Neural progenitor cell (in vitro differentiated cells): Measurements from ENCODE around the gene BEAN1. TPM values are rescaled to one million over a fixed set of nuclear protein-coding genes. Genes with fewer than 3 reads are reported as not detected.

Experiments used
- DNase-seq: peaks from one replicate; pipeline ENCODE4 v3.0.0-alpha.2; 2016; ENCODE audit warnings: low spot score
- H2AFZ ChIP-seq: fragments of 200-600 bp; sonication (generic); replicated peaks from 2 replicates; pipeline ENCODE4 v1.6.1; 2016; ENCODE audit warnings: antibody characterized with exemption
- H3F3A ChIP-seq: fragments of 200-600 bp; sonication (generic); 2 replicates; pipeline ENCODE4 v1.6.1; 2016; ENCODE audit warnings: antibody characterized with exemption, low read depth
- H3K27ac ChIP-seq: fragments of 200-600 bp; sonication (generic); 2 replicates; pipeline ENCODE4 v1.5.1; 2016; ENCODE audit warnings: mild to moderate bottlenecking
- H3K27me3 ChIP-seq: fragments of 200-600 bp; sonication (generic); 2 replicates; pipeline ENCODE4 v1.6.1; 2016; ENCODE audit warnings: mild to moderate bottlenecking, moderate library complexity
- H3K36me3 ChIP-seq: fragments of 200-600 bp; sonication (generic); 2 replicates; pipeline ENCODE4 v1.5.1; 2016
- H3K4me1 ChIP-seq: fragments of 200-600 bp; sonication (generic); 2 replicates; pipeline ENCODE4 v1.6.1; 2016; ENCODE audit warnings: mixed run types
- H3K4me2 ChIP-seq: fragments of 200-600 bp; sonication (generic); 2 replicates; pipeline ENCODE4 v1.6.1; 2016
- H3K4me3 ChIP-seq: fragments of 200-600 bp; sonication (generic); 2 replicates; pipeline ENCODE4 v1.5.1; 2016
- H3K79me2 ChIP-seq: fragments of 200-600 bp; sonication (generic); 2 replicates; pipeline ENCODE4 v1.6.1; 2016; ENCODE audit warnings: low read depth
- H3K9ac ChIP-seq: fragments of 200-600 bp; sonication (generic); 2 replicates; pipeline ENCODE4 v1.6.1; 2016
- H3K9me3 ChIP-seq: fragments of 200-600 bp; sonication (generic); 2 replicates; pipeline ENCODE4 v1.5.1; 2016; ENCODE audit warnings: low read depth
- H4K20me1 ChIP-seq: fragments of 200-600 bp; sonication (generic); 2 replicates; pipeline ENCODE4 v1.6.1; 2016; ENCODE audit warnings: low read depth
- H3K27ac Mint-ChIP-seq: 3 replicates; pipeline ENCODE4 v1.8.0; 2021; ENCODE audit warnings: mixed read lengths
- H3K27me3 Mint-ChIP-seq: 2 replicates; pipeline ENCODE4 v1.8.0; 2022; ENCODE audit warnings: low read depth, mild to moderate bottlenecking, inconsistent platforms, moderate library complexity, mixed read lengths; ENCODE audit not compliant: insufficient read depth
- H3K36me3 Mint-ChIP-seq: 3 replicates; pipeline ENCODE4 v1.8.0; 2021; ENCODE audit warnings: mixed read lengths
- H3K4me1 Mint-ChIP-seq: 3 replicates; pipeline ENCODE4 v1.8.0; 2021; ENCODE audit warnings: mixed read lengths
- H3K4me3 Mint-ChIP-seq: 3 replicates; pipeline ENCODE4 v1.8.0; 2021; ENCODE audit warnings: mild to moderate bottlenecking, moderate library complexity, mixed read lengths
- H3K9me3 Mint-ChIP-seq: 3 replicates; pipeline ENCODE4 v1.8.0; 2020; ENCODE audit warnings: mixed read lengths
- CTCF ChIP-seq: fragments of 200-600 bp; sonication (generic); IDR thresholded peaks from 2 replicates; pipeline ENCODE4 v1.5.1; 2017; ENCODE audit warnings: antibody characterized with exemption, mild to moderate bottlenecking
- EZH2 ChIP-seq: fragments of 200-600 bp; sonication (generic); IDR thresholded peaks from 2 replicates; pipeline ENCODE4 v1.6.1; 2017; ENCODE audit warnings: antibody characterized with exemption, mild to moderate bottlenecking, moderate library complexity
- EZH2phosphoT487 ChIP-seq: fragments of 200-600 bp; sonication (generic); IDR thresholded peaks from 2 replicates; pipeline ENCODE4 v1.6.1; 2017; ENCODE audit warnings: antibody characterized with exemption
- total RNA-seq: library from RNA; depleted of rRNA; stranded (reverse); fragments of >200 nt; gene quantifications from 2 replicates; pipeline ENCODE4 v1.2.3, GENCODE V29; 2015; ENCODE audit warnings: low replicate concordance

Gene BEAN1
- total RNA-seq, 1 donor from 2014 or later, result 0.32 TPM

GRCh38 chr16:66484453-66485213 is 57.5 kb downstream of the BEAN1 start:
- H3F3A ChIP-seq, result no peaks in the 10 kb centered on the region
- Mint-ChIP-seq H3K4me1 (peaks cover 28% of the 10 kb centered on the region), H3K27me3 (peaks cover 18% of the 10 kb centered on the region), H3K36me3 (peaks cover 1% of the 10 kb centered on the region), H3K4me3 (no peak overlapping the region), H3K27ac (peak overlapping the region; percentile 55), H3K9me3 (peaks cover 6% of the 10 kb centered on the region)
- TF ChIP-seq EZH2 (no peak), EZH2phosphoT487 (no peak), CTCF (no peak)
- H3K27me3 ChIP-seq, result no peaks in the 10 kb centered on the region
- no peak overlapping the region for H3K4me2 ChIP-seq
- no peaks in the 10 kb centered on the region for H4K20me1 ChIP-seq
- no peak overlapping the region for H3K9ac ChIP-seq
- no peaks in the 10 kb centered on the region for H3K9me3 ChIP-seq
- H3K27ac ChIP-seq, result no peak overlapping the region
- no peak for DNase-seq
- no peaks in the 10 kb centered on the region for H3K36me3 ChIP-seq
- no peaks in the 10 kb centered on the region for H3K79me2 ChIP-seq
- no peak overlapping the region for H2AFZ ChIP-seq
- H3K4me1 ChIP-seq, result no peaks in the 10 kb centered on the region
- H3K4me3 ChIP-seq, result no peak overlapping the region

GRCh38 chr16:66485376-66485775 is 58.3 kb downstream of the BEAN1 start:
- no peaks in the 10 kb centered on the region for H3K79me2 ChIP-seq
- no peak overlapping the region for H3K4me2 ChIP-seq
- H3K36me3 ChIP-seq, result no peaks in the 10 kb centered on the region
- no peak overlapping the region for H3K27ac ChIP-seq
- DNase-seq, result no peak
- H3K9me3 Mint-ChIP-seq, result peaks cover 8% of the 10 kb centered on the region
- H3K4me3 ChIP-seq, result no peak overlapping the region
- H3K36me3 Mint-ChIP-seq, result peaks cover 1% of the 10 kb centered on the region
- H2AFZ ChIP-seq, result no peak overlapping the region
- H3K27me3 Mint-ChIP-seq, result peaks cover 18% of the 10 kb centered on the region
- no peaks in the 10 kb centered on the region for H3F3A ChIP-seq
- no peaks in the 10 kb centered on the region for H3K27me3 ChIP-seq
- H3K4me3 Mint-ChIP-seq, result no peak overlapping the region
- TF ChIP-seq CTCF (no peak), EZH2 (no peak), EZH2phosphoT487 (no peak)
- peaks cover 28% of the 10 kb centered on the region for H3K4me1 Mint-ChIP-seq
- no peak overlapping the region for H3K9ac ChIP-seq
- peak overlapping the region; percentile 29 for H3K27ac Mint-ChIP-seq
- no peaks in the 10 kb centered on the region for H3K4me1 ChIP-seq
- no peaks in the 10 kb centered on the region for H3K9me3 ChIP-seq
- H4K20me1 ChIP-seq, result no peaks in the 10 kb centered on the region

GRCh38 chr16:66486199-66486772 is 59.2 kb downstream of the BEAN1 start:
- Histone ChIP-seq H3K27ac (no peak overlapping the region), H3K9me3 (no peaks in the 10 kb centered on the region)

More at GRCh38 chr16:66486199-66486772, 59.2 kb downstream of the BEAN1 start:
- Histone ChIP-seq H4K20me1 (no peaks in the 10 kb centered on the region), H3K9ac (no peak overlapping the region), H3F3A (no peaks in the 10 kb centered on the region), H3K79me2 (no peaks in the 10 kb centered on the region), H3K4me1 (no peaks in the 10 kb centered on the region), H2AFZ (no peak overlapping the region), H3K4me3 (no peak overlapping the region), H3K36me3 (no peaks in the 10 kb centered on the region), H3K27me3 (no peaks in the 10 kb centered on the region), H3K4me2 (no peak overlapping the region)
- no peak overlapping the region for H3K4me3 Mint-ChIP-seq
- H3K4me1 Mint-ChIP-seq, result peaks cover 28% of the 10 kb centered on the region
- no peak for TF ChIP-seq EZH2phosphoT487
- H3K36me3 Mint-ChIP-seq, result peaks cover 1% of the 10 kb centered on the region
- H3K27me3 Mint-ChIP-seq, result peaks cover 18% of the 10 kb centered on the region
- H3K9me3 Mint-ChIP-seq, result peaks cover 8% of the 10 kb centered on the region
- H3K27ac Mint-ChIP-seq, result peak overlapping the region; percentile 62
- DNase-seq, result no peak
